ENCODE results near the gene RAI1. TPM values are rescaled to one million over a fixed set of nuclear protein-coding genes. Genes with fewer than 3 reads are reported as not detected.

Gene RAI1
- total and polyA plus RNA-seq, 2 of the 13 experiments (the other 11 are each of a cell fraction or from before 2014, with no cell fraction given), result 3.4 to 5.2 TPM

GRCh38 chr17:17716837-17717523, 35.7 kb downstream of the RAI1 start (continued):
- 0 out of 2 replicates have a peak, but pooled peaks have one; percentile 34 for TF ChIP-seq ZNF770 (CRISPR knock-in tag; IDR thresholded peaks at IDR 0.05)
- TF ChIP-seq ZNF724P (CRISPR knock-in tag; IDR thresholded peaks at IDR 0.05; ENCODE audit: borderline replicate concordance), result no peak
- TF ChIP-seq TARDBP (CRISPR knock-in tag; IDR thresholded peaks at IDR 0.05), result no peak
- TF ChIP-seq BCLAF1 (IDR thresholded peaks at IDR 0.05), result no peak
- TF ChIP-seq MAX (IDR thresholded peaks at IDR 0.05), result peak; percentile 30; the same call in 1 of the 2 replicates
- peak; percentile 39; the same call in 1 of the 2 replicates for TF ChIP-seq SP4 (CRISPR knock-in tag; IDR thresholded peaks at IDR 0.05)
- TF ChIP-seq FOXP4 (CRISPR knock-in tag; IDR thresholded peaks at IDR 0.05), result peak; percentile 57; the same call in 1 of the 2 replicates
- TF ChIP-seq ZFX (CRISPR knock-in tag; IDR thresholded peaks at IDR 0.05; ENCODE audit: low read depth), result peak; percentile 87
- no peak for TF ChIP-seq ZNF431 (CRISPR knock-in tag; IDR thresholded peaks at IDR 0.05; ENCODE audit: borderline replicate concordance, low read depth)
- TF ChIP-seq ZNF687 (CRISPR knock-in tag; IDR thresholded peaks at IDR 0.05), result peak; percentile 90
- peak; percentile 95 for TF ChIP-seq ZNF264 (CRISPR knock-in tag; IDR thresholded peaks at IDR 0.05)
- TF ChIP-seq ZFYVE20 (CRISPR knock-in tag; IDR thresholded peaks at IDR 0.05; ENCODE audit: borderline replicate concordance, low read depth), result no peak
- peak; percentile 19; the same call in 1 of the 2 replicates for TF ChIP-seq KDM2A (CRISPR knock-in tag; IDR thresholded peaks at IDR 0.05; ENCODE audit: borderline replicate concordance, low read depth)
- no peak for TF ChIP-seq ZBTB43 (CRISPR knock-in tag; conservative IDR thresholded peaks at IDR 0.05)
- TF ChIP-seq KDM5B (CRISPR knock-in tag; IDR thresholded peaks at IDR 0.05; ENCODE audit: borderline replicate concordance), result peak; percentile 39; the same call in 1 of the 2 replicates

Data from HepG2 (cell line).